GM21619 (cell line): ENCODE measurements around the gene KLHL25.

Experiments
- ATAC-seq: cut with Tn5 transposase; IDR thresholded peaks from one replicate; pipeline ENCODE4 v1.9.1; 2021; ENCODE audit not compliant: unreplicated experiment

KLHL25 gene

DNA sequence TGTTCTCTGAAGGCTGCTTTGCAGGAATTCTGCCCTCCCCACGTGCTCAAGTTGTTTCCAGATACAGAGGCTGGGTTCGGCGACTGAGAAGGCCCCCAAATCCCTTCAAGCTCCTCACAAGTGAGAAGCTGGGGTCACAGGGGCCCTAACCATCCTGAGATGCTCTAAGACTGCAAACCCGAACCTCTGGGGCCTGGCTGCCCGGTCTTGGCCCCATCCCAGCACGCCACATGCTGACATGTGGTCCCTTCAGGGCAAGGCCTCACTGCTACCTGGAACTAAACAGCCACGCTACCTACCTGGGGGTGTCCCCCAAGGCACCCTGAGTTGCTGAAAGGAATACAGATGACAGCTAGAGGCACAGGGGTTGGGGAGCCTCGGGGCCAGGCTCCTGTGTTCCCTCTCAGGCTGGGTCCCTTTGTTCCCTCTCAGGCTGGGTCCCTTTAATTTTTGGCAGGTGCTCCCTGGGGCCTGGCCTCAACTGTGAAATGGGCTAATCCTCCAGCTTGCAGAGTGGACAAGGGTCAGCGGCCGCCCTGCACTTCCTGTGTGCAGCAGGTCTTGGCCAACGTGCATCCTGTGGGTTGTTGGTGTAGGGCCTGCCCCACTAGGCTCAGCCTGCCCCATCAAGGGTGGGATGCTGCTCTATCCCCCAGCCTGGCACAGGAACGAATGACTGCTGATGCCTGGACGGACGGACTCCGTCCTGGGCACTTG lies 32.5 kb downstream of the KLHL25 start:
- ATAC-seq, result no peak

DNA sequence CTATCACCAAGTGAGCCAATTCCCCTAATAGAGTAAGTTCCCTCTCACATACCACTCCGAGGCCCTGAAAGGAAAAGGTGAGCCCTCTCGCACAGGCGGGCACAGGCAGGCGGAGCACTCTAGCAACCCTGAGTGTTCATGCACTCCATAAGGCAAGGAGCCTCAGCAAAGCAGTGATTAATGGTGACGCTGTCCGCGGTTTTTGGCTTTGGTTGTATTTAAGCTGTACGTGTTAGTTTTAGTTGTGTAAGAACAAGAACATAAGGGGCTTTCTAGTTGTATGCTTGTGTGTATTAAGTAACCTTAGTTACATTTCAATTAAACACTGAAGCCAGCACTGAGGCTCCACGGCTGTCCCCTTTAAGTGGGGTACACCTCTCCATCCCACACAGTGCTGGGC lies 33.1 kb downstream of the KLHL25 start:
- ATAC-seq, result no peak

DNA sequence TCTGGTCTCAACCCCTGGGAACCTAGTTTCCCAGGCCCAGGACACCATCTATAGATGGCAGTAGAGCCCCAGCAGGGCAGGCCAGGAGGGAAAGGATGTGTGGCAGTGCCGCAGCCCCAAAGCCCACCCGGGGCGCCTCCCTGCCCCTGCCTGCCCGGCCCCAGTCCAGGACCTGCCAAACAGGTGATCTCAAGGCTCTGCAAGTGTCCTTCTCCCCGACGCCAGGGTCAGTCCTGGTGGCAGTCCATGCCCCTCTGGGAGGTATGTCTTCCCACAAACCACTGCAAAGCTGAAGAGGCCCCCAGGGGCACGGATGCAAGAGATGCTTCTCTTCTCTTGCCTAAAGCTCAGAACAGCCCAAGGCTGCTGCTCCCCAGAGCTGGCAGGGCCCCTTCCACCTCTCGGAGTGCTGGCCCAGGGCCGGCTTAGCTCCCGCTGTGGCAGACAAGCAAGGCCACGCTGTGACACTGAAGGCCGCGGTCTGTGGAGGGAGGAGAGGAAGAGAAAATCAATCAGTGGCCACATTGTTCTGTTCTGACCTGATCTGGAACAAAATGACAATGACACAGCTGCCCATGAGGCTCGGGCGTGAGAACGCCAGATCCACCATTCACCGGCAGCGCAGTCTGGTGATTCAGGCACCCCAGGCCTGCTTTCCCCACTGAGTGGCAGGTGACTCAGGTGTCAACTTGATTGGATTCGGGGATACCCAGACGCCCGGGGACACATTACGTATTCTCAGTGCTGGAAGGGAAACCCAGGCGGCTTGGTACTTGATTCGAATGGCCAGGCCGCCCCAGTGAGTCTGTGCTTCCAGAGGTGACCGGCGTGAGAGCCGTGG lies 34.0 kb downstream of the KLHL25 start:
- no peak for ATAC-seq

DNA sequence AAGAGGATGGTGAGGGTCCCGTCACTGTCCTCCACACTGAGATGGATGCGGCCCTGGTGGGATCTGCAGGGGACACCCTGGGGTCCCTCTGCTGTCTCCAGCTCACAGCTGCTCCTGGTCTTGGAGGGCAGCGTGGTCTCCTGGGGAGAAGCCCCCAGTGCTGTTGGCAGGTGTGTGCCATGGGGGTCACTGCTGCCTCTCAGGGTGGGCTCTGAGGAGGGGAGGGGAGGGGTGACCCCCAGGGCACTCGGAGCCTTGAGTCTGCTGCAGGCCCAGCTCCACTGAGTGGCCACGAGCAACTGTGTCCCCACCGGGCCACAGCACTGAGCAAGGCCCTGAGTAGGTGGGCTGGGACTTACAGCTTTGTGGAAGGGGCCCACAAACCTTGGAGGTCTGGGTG lies 34.7 kb downstream of the KLHL25 start:
- ATAC-seq, result no peak

DNA sequence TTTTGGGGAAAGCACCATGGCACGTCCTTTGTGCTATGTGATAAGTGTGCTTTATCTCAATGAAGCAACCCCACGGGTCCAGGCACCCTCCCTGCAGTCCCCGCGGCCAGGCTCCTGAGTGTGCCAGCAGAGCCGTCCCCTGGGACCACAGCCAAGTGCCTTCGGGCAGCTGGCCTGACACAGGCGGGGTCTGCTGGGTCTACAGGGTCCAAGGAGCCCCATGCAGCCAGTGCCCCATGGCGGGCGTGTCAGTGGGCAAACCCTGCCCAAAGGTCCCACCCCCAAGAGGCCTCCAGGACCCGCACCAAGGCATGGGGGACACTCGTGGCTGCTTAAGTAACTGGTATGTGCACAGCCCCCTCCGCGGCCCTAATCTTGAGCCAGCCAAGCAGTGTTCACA lies 35.3 kb downstream of the KLHL25 start:
- ATAC-seq, result no peak

DNA sequence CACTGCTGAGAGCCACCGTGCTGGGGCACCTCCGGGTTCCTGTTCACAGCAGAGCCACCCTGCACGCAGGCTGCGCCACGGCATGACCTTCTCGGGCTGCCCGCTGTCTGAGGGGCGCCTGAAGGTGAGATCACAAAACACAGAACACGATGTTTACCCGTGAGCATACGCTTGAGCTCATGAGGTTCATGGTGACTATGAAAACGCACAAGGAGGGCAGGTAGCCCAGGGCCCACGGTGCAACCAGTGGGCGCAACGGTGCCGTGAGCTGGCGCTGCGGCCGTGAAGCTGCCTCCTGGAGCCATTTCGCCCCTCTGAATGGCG lies 36.1 kb downstream of the KLHL25 start:
- ATAC-seq, result no peak

DNA sequence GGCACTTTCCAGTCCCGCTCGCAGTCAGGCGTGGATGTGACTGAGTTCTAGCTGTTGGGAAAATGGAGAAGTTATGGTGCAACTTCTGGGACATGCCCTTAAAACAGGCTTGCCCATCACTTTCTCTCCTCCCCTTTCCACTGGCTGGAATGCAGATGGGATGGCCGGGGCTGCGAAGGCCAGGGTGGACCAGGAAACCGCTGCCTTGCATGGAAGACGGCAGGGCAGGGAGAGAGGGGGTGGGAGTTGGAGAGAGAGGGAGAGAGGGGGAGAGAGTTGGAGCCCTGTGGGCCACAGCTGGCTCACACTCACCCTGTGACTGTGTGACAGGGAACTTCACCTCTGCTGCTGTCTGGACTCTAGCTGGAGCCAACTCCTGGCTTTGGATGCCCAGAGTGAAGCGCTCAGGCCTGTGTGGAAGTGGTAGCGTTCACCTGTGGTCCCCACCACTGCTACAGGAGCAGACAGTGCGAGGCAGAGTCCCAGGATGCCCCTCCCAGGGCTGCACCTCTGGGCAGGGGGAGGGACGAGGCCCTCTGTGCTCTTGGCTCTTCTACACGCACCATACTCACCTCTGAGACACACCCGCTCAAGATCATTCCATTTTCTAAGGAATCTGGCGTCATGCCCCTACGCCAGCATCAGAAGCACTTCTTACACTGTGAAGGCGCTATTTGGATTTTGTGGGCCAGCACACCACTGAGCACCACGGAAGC lies 36.6 kb downstream of the KLHL25 start:
- no peak for ATAC-seq

DNA sequence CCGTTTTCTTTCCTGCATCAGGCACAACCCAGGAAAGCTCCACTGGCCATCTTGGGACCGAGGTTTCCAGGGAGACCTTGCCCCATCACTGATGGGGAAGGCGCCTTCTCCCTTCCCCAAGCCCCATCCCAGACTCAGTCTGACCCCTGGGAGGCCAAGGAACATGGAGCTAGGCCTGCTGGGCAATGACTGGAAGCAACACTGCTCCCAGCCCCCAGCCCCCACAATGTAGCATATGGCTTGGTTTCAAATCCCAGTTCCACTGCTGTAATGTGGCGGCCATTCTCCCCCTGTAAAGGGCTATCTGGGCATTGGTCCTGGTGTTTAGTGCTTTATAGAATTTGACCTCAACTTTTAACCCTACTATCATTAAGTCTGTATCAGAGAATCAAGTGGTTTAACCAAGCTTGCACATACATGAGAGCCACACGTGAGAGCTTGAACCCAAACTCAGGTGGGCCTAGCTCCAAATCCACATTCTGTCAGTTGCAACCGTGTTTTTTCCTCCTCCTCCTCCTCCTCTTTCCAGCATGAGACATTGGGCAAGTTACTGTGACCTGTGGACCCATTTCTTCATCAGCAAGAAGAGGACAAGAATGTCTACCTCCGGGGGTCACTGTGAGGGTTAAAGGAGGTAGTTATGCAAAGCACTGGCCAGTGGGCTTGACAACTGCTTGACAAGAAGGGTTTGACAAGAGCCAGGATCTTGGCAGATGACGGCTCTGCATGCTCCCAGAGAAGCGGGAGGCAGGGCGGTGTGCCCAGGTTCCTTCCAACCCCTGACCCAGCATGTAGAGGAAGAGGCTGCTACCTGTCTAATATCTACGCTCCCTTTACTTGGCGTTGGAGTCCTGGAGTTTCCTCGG lies 37.4 kb downstream of the KLHL25 start:
- no peak for ATAC-seq

DNA sequence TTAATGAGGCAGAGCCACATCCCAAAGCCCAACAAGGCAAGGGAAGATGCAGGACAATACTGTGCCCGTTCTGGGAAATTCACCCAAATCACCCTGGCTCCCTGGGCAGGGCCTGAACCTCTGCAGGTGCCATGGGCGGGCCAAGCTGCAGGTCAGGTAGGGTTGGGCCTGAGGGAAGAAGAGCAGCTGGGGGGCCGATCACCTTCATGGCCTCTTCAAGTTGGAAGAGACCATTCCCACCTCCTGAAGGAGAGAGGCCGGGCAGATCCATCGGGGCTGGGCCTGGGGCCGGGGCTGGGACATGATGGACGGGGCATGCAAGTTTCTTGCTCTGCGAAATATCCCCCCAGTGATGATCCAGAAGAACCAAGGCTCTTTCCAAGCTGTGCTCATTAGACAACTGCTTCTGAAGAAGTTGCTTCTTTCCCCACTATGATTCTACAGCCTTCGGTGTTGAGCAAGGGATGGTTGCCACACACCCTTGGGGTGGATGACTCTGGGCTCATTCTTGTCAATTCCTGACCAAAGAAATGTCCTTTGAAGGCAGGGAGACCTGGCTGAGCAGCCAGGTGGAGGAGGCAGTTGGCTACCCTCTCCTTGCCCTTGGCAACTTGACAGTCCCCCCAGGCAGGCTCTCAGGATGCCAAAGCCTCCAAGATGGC lies 38.2 kb downstream of the KLHL25 start:
- ATAC-seq, result no peak

DNA sequence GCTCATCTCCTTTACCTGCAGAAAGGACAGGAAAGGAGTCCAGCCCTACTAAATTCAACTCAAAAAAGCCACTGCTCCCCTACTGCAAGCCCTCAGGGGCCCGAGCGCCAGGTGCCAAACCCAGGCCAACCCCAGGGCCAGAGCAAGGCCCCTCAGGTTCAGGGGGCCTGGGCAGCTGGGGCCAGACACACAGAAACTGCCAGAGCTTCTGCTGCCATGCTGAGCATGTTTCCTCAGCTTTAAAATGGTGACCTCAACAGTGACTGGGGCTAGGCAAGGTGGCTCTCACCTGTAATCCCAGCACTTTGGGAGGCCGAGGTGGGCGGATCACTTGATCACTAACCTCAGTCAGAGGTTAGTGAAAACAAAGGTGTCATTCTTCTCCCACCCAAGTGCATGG lies 38.8 kb downstream of the KLHL25 start:
- no peak for ATAC-seq

DNA sequence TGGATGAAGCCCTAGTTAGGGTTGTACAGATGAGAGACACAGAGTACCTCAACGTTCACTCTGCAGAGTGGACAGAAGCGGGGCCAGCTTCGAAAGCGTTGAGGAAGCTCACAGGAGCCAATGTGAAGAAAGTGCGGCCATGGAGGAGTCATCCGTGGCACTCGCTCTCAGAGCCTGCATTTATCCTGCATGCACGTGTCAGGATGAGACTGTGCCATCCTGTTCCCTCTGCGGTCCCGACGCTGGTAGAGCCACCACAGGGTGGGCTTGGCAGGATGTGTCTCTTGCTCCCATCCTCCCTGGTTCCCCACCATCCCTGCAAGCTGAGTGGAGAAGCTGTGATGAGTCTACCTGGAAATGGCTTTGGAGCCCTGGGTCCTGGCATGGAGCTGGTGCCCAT lies 39.3 kb downstream of the KLHL25 start:
- no peak for ATAC-seq

DNA sequence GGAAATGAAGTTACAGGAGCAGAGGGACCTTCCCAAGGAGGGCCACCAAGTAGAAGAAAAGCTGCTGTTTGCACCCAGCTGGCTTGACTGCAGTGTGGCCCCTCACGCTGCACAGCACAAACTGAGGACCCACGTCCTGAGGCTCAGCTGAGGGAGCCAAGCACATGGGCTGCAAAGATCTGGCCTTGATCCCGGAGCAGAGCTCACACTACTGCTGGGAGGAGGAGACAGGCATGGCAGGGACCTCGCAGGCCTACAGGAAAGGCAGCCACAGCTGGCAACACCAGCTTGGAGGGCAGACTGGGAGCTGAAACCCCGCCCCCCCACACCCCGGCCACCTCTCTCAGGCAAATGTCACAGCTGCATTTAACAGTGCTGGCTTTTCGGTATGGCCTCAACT lies 39.7 kb downstream of the KLHL25 start:
- ATAC-seq, result no peak

DNA sequence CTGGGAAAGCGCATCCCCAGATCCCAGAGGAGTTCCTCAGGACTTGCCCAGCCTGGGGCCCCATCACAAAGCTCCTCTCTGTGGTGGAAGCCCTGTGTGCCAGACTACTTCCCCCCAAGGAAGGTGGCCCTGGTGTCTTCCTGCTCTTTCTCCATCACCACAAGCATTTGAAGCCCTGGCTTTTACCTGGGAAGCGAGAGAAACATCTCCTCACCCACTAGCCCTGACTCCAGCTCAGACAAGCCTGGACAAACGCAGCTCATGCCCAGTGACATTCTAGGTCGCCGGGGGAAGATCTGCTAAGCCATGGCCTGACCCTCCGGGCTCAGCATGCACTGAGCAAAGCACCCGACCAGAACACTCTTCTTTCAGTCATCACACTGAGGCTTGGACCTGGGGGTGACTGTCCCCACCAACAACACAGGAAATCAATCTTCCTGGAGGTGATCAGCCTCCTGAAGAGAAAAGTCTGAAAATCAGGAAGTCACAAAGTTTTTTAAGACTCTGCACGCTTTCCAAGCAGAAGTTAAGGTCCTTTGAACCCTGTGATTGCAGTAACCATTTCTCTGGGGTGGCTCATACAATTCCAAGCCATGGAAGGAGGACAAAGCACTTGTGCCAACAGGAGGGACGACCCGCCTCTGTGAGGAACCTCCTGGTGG lies 40.8 kb downstream of the KLHL25 start:
- no peak for ATAC-seq

DNA sequence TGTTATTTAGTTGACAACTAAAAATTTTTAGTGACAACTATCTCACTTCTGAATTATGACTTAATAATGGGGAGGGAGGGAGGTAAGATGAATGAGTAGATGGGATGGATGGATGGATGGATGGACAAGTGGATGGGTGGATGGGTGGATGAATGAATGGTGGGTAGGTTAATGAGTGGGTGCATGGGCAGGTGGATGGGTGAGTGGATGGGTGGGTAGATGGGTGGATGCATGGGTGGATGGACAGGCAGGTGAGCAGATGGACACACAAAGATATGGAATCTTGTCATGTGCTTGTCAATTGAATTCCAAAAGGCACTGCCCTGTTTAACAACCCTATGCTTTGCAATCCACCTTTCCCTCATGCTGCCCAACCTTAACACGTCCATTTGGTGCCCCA lies 41.5 kb downstream of the KLHL25 start:
- ATAC-seq, result no peak

DNA sequence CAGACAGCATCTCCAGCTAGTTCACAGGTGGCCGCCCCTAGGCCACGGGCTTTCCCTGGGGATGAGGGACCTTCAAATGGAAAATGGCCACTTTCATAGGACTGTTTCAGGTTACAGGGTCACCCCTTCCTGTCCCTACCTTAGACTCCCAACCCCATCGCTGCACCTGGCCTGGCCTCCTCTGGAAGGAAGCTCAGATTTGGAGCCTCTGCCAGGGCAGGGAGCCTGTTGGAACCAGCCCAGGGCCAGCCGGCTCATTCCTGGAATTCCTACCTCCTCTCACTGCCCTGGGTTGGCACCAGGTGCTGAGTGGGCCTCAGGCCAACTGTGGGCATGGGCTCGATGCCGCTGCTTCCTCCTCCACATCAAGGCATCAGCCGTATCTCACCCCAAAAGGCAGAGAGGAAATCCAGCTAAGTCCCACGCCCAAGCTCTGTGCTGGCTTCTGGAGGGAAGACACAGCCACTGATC lies 42.2 kb downstream of the KLHL25 start:
- ATAC-seq, result no peak

DNA sequence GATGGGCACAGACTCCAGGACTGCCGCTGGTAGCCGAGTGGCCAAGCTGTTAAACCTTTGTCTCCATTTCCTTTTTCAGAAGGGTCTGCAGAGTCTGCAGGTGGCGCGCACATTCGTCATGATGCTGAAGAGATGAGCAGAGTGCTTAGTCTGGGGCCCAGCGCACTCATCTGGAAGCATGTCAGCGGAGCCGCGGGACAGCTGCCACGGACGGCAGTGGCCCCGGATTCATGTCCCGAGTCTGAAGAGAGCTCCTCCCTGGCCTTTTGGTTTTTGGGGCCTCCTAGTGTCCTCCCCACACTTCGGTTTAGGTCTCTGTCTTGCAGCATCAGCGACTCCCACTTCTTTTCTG lies 42.6 kb downstream of the KLHL25 start:
- no peak for ATAC-seq

DNA sequence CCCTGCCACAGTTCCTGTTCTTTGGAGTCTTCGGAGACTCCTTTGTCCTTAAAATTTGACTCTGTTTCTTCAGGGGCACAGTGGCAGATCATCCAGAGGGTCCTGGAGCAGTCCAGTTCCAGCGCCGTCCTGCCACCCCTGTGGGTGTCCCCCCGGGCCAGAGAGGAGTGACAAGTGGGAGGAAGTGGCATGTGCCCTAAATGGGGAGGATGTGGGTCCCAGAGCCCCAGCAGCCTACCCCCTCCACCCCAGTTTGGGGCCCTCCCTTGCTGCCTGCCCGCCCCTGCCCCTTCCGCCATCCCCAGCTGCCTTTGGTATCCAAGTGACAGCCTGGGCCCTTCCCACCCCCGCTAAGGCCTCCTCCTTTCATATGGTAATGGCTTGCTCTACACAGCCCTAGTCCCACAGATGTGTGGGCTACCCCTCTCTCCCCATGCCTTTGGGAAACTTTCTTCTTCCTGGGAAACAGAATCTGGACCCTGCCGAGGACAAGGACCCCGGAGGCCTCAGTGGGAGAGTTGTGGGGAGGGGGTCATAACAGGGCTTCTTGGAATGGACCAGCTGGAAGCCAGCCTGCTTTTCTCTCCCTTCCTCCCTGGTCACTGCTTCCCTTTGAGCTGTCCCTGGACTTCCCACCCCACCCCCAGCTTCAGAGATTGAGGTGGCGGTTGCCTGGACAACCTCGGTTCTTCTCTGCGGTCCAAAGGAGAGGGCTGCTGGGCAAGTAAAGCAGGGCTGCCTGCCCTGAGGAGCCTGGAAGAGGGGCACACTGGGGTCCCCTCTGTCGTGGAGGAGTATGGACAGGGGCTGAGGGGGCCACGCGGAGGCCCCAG lies 43.2 kb downstream of the KLHL25 start:
- no peak for ATAC-seq

DNA sequence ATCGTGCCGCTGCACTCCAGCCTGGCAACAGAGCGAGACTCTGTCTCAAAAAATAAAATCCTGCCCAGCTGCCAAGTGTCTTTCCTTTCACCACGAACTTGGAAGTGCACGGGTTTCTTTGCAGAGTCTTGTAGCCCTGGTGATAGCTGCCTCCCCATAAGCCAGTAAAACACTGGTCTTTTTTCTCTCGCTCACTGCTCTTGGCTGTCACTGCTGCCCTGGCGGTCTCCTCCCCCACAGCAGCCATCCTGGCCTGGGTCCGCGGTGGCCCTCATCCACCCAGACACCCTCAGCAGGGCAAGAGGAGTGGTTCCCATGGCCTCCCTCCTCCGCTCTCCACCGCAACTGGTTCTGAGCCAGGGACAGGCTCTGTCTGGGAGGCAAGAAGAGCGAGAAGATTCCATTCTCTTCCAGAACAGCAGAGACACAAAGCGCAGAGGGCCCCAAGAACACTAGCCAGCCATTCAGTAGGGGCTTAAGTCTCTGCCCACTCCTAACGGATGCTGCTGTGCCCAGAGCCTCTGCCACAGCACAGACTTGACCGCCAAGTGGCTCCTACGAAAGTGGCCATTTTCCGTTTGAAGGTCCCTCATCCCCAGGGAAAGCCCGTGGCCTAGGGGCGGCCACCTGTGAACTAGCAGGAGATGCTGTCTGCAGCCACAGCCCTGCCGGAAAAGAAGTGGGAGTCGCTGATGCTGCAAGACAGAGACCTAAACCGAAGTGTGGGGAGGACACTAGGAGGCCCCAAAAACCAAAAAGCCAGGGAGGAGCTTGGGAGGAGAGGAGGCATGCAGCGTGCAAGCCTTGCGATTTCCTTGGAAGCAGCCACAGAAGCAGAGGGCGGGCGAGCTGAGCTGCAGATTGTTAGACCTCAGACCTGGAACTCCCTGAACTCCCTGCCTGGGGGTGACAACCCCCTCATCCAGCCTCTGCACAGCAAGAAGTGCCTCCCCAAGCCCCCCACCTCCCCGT lies 44.1 kb downstream of the KLHL25 start:
- ATAC-seq, result no peak
